Lower lobe of right lung (tissue), 2 donors: ENCODE data around the gene PRODH2. TPM values are rescaled to one million over a fixed set of nuclear protein-coding genes. Genes with fewer than 3 reads are reported as not detected.

Experiments
- ATAC-seq, 2 donors: fragments of 200-7000 bp; cut with Tn5 transposase; one replicate each; pipeline ENCODE4 v1.9.1; 2020 to 2022; ENCODE audit warnings: mild to moderate bottlenecking in 2 of 2, moderate library complexity in 2 of 2
- DNase-seq: peaks from one replicate; pipeline ENCODE4 v3.0.0-alpha.2; 2020
- H3K27ac ChIP-seq: fragments of 200-600 bp; one replicate; pipeline ENCODE4 v1.8.0; 2022
- H3K27me3 ChIP-seq: fragments of 200-600 bp; one replicate; pipeline ENCODE4 v1.8.0; 2022; ENCODE audit warnings: low read depth
- H3K36me3 ChIP-seq: fragments of 200-600 bp; one replicate; pipeline ENCODE4 v1.8.0; 2022; ENCODE audit warnings: mild to moderate bottlenecking
- H3K4me1 ChIP-seq: fragments of 200-600 bp; one replicate; pipeline ENCODE4 v1.8.0; 2022
- H3K4me3 ChIP-seq: fragments of 200-600 bp; one replicate; pipeline ENCODE4 v1.8.0; 2022; ENCODE audit warnings: mild to moderate bottlenecking
- H3K9me3 ChIP-seq: fragments of 200-600 bp; one replicate; pipeline ENCODE4 v1.8.0; 2022
- intact Hi-C: fragments of 100-400 bp; cut with DNase I; formaldehyde crosslinking; loops from one replicate; pipeline ENCODE4 v1.11.0; 2022
- total RNA-seq: library from RNA; stranded (reverse); fragmentation: NEBNext Ultra II Directional; extraction: Animal tissue kit (Norgen Biotek cat#: 25700); gene quantifications from one replicate; pipeline ENCODE4 v1.2.1, GENCODE V29; 2021
- TF ChIP-seq, protein P1 (sequence below): fragments of 200-600 bp; IDR thresholded peaks from one replicate; pipeline ENCODE4 v1.8.0; 2022; ENCODE audit warnings: antibody characterized with exemption, mild to moderate bottlenecking
- donor health status: DM: no; HTN: yes; CAD: no; lungs with severe emphysema.

The PRODH2 gene
- total RNA-seq, 1 donor from 2014 or later, result not detected

DNA sequence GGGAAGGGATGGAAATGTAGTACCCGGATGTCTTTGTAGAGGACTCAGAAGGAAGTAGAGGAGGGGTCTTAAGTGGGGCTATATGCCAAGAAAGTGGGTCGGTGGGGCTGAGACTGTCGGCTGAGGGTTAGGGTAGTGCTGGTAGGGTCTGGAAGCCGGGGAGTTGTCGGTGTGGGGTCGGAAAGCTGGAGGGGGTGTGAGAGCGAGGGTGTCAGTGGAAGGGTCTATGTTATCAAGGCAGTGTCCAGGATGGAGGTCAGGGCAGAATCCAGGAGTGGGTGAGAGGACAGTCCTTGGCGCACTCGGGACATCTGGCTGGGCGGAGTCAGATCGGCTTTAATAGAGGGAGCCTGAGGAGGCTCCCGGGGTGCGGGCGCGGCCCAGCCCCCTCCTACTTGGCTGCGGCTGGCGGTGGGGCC is 57.5 kb downstream of the PRODH2 start:
- peak overlapping the region; percentile 99 for H3K4me3 ChIP-seq
- no peaks in the 10 kb centered on the region for H3K9me3 ChIP-seq
- TF ChIP-seq, protein P1, sequence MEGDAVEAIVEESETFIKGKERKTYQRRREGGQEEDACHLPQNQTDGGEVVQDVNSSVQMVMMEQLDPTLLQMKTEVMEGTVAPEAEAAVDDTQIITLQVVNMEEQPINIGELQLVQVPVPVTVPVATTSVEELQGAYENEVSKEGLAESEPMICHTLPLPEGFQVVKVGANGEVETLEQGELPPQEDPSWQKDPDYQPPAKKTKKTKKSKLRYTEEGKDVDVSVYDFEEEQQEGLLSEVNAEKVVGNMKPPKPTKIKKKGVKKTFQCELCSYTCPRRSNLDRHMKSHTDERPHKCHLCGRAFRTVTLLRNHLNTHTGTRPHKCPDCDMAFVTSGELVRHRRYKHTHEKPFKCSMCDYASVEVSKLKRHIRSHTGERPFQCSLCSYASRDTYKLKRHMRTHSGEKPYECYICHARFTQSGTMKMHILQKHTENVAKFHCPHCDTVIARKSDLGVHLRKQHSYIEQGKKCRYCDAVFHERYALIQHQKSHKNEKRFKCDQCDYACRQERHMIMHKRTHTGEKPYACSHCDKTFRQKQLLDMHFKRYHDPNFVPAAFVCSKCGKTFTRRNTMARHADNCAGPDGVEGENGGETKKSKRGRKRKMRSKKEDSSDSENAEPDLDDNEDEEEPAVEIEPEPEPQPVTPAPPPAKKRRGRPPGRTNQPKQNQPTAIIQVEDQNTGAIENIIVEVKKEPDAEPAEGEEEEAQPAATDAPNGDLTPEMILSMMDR, result no peak
- ATAC-seq (peak in 1 of 2 donors; percentile 2), DNase-seq (no peak)
- peaks cover 32% of the 10 kb centered on the region for H3K4me1 ChIP-seq
- peak overlapping the region; percentile 53 for H3K27ac ChIP-seq
- H3K36me3 ChIP-seq, result peaks cover 36% of the 10 kb centered on the region
- intact Hi-C loops, result no loop called here
- H3K27me3 ChIP-seq, result no peaks in the 10 kb centered on the region

DNA sequence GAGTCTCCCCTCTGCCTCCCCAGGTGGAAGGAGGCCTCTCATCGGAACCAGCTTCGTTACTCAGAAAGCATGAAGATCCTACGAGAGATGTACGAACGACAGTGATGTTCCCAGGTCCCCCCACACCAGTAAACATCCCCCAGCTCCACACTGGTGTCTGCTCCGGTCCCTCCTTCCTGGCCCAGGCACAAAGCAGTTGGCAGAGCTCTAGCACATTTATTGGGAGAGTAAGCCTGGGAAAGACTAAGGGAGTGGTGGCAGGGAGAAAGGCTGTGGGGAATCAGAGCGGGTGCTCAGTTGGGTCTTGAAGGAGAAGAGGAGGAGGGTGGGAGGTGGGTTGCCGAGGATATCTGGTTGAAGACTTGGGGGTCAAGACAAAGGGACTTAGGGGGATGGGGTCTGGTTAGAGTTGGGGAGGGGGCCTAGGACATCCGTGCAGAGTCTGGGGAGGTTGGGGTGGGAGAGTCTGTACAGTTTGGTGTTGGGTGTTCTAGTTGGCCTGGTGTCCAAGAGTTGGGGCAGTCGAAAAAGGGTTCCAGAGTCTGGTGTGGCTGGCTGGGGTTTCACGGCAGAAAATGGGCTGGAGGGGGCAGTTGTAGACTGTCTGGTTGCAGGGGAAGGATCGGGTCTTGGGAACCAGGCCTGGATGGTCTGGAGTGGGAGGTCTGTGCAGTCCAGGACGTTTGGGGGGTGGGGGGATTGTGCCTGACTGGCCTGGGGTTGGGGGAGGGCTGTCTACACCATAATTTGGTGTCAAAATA is 58.1 kb downstream of the PRODH2 start:
- DNase-seq (no peak), ATAC-seq (no peak)
- Histone ChIP-seq H3K27me3 (no peaks in the 10 kb centered on the region), H3K4me1 (peaks cover 33% of the 10 kb centered on the region), H3K4me3 (no peak overlapping the region), H3K27ac (peak overlapping the region; percentile 53), H3K36me3 (peaks cover 36% of the 10 kb centered on the region), H3K9me3 (no peaks in the 10 kb centered on the region)
- intact Hi-C loops, result no loop called here
- TF ChIP-seq, protein P1, result no peak

DNA sequence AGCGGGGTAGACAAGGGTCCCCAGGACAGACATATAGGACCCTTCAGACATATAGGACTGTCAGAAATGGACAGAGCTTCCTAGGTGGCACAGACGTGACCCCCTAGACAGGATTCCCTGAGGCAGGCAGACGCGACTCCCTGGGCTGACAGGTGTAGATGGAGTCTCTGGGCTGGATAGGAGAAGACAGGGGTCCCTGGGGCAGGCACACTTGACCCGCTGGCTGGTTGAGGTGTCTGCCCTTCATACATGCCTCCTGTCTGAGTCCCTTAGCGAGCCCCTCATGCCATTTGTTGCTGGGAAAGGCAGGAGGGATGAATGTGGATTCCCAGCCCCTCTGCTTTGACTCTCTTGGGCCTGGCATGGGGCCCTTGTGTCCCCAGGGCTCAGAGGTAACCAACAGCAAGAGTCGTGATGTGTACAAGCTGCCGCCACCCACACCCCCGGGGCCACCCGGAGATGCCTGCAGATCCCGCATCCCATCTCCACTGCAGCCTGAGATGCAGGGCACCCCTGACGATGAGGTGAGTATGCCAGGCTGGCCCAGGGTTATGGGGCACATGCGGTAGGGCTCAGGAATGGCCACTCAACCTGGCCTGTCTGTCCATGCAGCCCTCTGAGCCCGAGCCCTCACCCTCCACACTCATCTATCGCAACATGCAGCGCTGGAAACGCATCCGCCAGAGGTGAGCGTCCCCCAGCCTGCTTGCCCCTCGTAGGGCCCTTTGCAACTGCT is 58.8 kb downstream of the PRODH2 start:
- H3K4me3 ChIP-seq, result no peak overlapping the region
- peaks cover 33% of the 10 kb centered on the region for H3K4me1 ChIP-seq
- intact Hi-C loops, result no loop called here
- DNase-seq (no peak), ATAC-seq (no peak)
- H3K27ac ChIP-seq, result no peak overlapping the region
- TF ChIP-seq, protein P1, result no peak
- peaks cover 36% of the 10 kb centered on the region for H3K36me3 ChIP-seq
- no peaks in the 10 kb centered on the region for H3K9me3 ChIP-seq
- H3K27me3 ChIP-seq, result no peaks in the 10 kb centered on the region

DNA sequence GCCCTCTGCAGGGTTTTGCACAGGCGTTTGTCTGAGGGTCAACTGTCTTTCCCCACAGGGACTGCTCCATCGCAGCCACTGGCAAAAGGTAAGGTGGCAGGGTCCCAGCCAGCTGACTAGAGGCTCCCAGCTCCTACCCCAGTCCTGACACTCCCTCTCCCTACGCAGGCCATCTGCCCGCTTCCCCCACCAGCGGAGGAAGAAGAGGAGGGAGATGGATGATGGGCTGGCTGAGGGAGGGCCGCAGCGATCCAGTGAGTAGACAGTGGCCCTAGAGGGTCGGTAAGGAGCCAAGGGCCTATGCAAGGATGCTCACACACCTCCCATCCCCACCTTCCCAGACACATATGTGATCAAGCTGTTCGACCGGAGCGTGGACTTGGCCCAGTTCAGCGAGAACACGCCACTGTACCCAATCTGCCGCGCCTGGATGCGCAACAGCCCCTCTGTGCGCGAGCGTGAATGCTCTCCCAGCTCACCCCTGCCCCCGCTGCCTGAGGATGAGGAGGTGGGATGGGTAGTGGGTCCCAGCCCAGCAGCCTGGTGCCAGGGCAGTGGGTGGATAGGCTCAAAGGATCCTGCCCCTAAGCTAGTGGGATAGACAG is 59.8 kb downstream of the PRODH2 start:
- H3K27me3 ChIP-seq, result no peaks in the 10 kb centered on the region
- intact Hi-C loops, result no loop called here
- no peak overlapping the region for H3K4me3 ChIP-seq
- ATAC-seq, result no peak
- no peak for DNase-seq
- no peak overlapping the region for H3K27ac ChIP-seq
- peaks cover 32% of the 10 kb centered on the region for H3K4me1 ChIP-seq
- TF ChIP-seq, protein P1, result no peak
- H3K36me3 ChIP-seq, result peaks cover 36% of the 10 kb centered on the region
- H3K9me3 ChIP-seq, result no peaks in the 10 kb centered on the region

DNA sequence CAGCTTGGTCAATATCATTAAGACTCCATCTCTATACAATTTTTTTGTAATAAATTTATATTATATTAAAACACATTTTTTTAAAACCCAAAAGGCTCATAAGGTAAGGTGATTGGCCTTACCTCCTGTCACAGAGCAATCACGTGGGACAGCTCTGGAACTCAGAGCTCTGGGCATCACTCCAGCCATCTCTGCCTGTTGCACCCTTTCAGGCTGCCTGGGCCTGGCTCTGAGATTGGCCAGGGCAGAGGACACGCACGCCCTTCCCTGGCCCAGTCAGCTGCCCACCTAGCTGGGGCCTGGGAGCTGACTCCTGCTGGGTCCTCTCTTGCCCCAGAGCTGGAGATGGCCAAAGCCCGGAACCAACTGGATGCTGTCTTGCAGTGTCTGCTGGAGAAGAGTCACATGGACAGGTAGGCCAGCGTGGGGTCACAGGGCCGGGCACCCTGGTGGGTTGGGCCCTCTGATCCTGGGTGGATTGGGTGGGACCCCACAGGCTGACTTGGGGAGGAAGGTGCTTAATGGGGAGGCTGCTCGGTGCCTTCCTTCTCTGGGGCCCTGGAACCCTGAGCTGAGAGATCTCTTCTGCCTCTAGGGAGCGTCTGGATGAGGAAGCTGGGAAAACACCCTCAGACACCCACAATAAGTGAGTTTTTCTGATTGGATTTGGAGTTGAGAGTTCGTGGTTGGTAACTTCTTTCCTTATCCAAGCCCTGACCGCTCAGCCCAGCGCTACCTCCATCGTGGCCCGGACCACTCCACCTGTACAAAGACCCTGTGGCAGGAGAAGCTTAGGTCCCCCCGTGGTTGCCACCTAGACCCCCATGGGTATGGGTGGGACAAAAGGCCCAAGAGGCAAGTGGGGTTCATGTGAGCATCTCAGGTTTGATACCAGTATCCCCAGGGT is 60.6 kb downstream of the PRODH2 start:
- no peak overlapping the region for H3K4me3 ChIP-seq
- H3K4me1 ChIP-seq, result peaks cover 30% of the 10 kb centered on the region
- H3K36me3 ChIP-seq, result peaks cover 36% of the 10 kb centered on the region
- intact Hi-C loops, result no loop called here
- ATAC-seq, result no peak
- DNase-seq, result no peak
- H3K27me3 ChIP-seq, result no peaks in the 10 kb centered on the region
- no peak overlapping the region for H3K27ac ChIP-seq
- no peaks in the 10 kb centered on the region for H3K9me3 ChIP-seq
- TF ChIP-seq, protein P1, result no peak
